Measurements from ENCODE around the gene FSTL4. TPM values are rescaled to one million over a fixed set of nuclear protein-coding genes. Genes with fewer than 3 reads are reported as not detected.
A peak's percentile ranks its signal among the peaks of the same experiment; 100 is the strongest.

The FSTL4 gene
- total and polyA plus RNA-seq, 4 donors, result 0.08 to 1.4 (median 0.31) TPM

GRCh38 chr5:133287500-133287899 is 324.8 kb downstream of the FSTL4 start:
- H3K36me3 ChIP-seq (ENCODE audit: control insufficient read depth in 4 of 4, insufficient read depth in 4 of 4, low read length in 4 of 4), result no peaks in the 10 kb centered on the region
- TF ChIP-seq CTCF (IDR thresholded peaks at IDR 0.05; ENCODE audit: control extremely low read depth, extremely low read depth), result no peak
- H3K9ac ChIP-seq (ENCODE audit: insufficient read depth in 1 of 2, low read length in 2 of 2), result no peak overlapping the region
- WGBS, 2 donors, result 70 to 91% methylated on average over 3 of the region's 3 CpGs
- H3K4me3 ChIP-seq, result no peak overlapping the region
- no peak overlapping the region for H3K27ac ChIP-seq (ENCODE audit: low read depth in 1 of 2, low read length in 1 of 2)
- no peaks in the 10 kb centered on the region for H3K9me3 ChIP-seq (ENCODE audit: control insufficient read depth in 4 of 4, insufficient read depth in 3 of 4, low read length in 3 of 4)
- ATAC-seq (ENCODE audit: insufficient read depth, low FRiP score) (no peak), DNase-seq (peak; percentile 29 to 57 (median 33))
- H3K27me3 ChIP-seq (ENCODE audit: control insufficient read depth in 3 of 3, insufficient read depth in 3 of 3, low read length in 2 of 3), result no peaks in the 10 kb centered on the region
- peaks cover 0 to 10% (median 0%) of the 10 kb centered on the region in 5 donors for H3K4me1 ChIP-seq (ENCODE audit: control insufficient read depth in 5 of 5, insufficient read depth in 5 of 5, low read length in 5 of 5)

DNA sequence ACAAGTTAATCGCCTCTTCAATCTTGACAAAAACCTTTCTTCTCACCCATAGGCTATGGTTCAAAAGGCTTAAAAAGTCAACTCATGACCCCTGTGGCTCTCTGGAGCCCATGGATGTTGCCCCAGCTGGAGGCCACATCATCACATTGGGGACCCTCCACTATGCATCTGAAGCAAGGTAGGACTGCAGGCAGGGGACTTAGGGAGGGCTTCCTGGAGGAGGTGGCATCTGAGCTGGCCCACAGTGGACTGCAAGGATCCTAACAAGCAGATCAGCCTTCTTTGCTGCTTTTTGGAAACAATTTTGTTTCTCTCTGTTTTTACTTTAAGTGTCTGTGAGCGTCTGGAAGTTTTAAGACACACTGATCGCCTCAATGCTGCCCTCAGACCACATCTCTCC is 325.9 kb downstream of the FSTL4 start:
- ATAC-seq (ENCODE audit: insufficient read depth, low FRiP score), result no peak
- no peak for DNase-seq
- Histone ChIP-seq H3K9ac (ENCODE audit: insufficient read depth in 1 of 2, low read length in 2 of 2) (no peak overlapping the region), H3K9me3 (ENCODE audit: control insufficient read depth in 4 of 4, insufficient read depth in 3 of 4, low read length in 3 of 4) (no peaks in the 10 kb centered on the region), H3K27ac (ENCODE audit: low read depth in 1 of 2, low read length in 1 of 2) (no peak overlapping the region), H3K27me3 (ENCODE audit: control insufficient read depth in 3 of 3, insufficient read depth in 3 of 3, low read length in 2 of 3) (no peaks in the 10 kb centered on the region), H3K36me3 (ENCODE audit: control insufficient read depth in 4 of 4, insufficient read depth in 4 of 4, low read length in 4 of 4) (no peaks in the 10 kb centered on the region), H3K4me3 (no peak overlapping the region), H3K4me1 (ENCODE audit: control insufficient read depth in 5 of 5, insufficient read depth in 5 of 5, low read length in 5 of 5) (peaks cover 0 to 10% (median 0%) of the 10 kb centered on the region in 5 donors)
- 97 to 99% methylated on average over 3 of the region's 3 CpGs for WGBS, 2 donors
- TF ChIP-seq CTCF (IDR thresholded peaks at IDR 0.05; ENCODE audit: control extremely low read depth, extremely low read depth), result no peak

GRCh38 chr5:133285583-133286021 is 326.7 kb downstream of the FSTL4 start:
- Histone ChIP-seq H3K27me3 (ENCODE audit: control insufficient read depth in 3 of 3, insufficient read depth in 3 of 3, low read length in 2 of 3) (no peaks in the 10 kb centered on the region), H3K4me3 (no peak overlapping the region), H3K36me3 (ENCODE audit: control insufficient read depth in 4 of 4, insufficient read depth in 4 of 4, low read length in 4 of 4) (no peaks in the 10 kb centered on the region), H3K9ac (ENCODE audit: insufficient read depth in 1 of 2, low read length in 2 of 2) (no peak overlapping the region), H3K4me1 (ENCODE audit: control insufficient read depth in 5 of 5, insufficient read depth in 5 of 5, low read length in 5 of 5) (peaks cover 0 to 8% (median 0%) of the 10 kb centered on the region in 5 donors), H3K9me3 (ENCODE audit: control insufficient read depth in 4 of 4, insufficient read depth in 3 of 4, low read length in 3 of 4) (no peaks in the 10 kb centered on the region), H3K27ac (ENCODE audit: low read depth in 1 of 2, low read length in 1 of 2) (no peak overlapping the region)
- no peak for DNase-seq
- 70 to 73% methylated on average over 7 of the region's 7 CpGs for WGBS, 2 donors
- no peak for ATAC-seq (ENCODE audit: insufficient read depth, low FRiP score)
- TF ChIP-seq CTCF (IDR thresholded peaks at IDR 0.05; ENCODE audit: control extremely low read depth, extremely low read depth), result no peak

DNA sequence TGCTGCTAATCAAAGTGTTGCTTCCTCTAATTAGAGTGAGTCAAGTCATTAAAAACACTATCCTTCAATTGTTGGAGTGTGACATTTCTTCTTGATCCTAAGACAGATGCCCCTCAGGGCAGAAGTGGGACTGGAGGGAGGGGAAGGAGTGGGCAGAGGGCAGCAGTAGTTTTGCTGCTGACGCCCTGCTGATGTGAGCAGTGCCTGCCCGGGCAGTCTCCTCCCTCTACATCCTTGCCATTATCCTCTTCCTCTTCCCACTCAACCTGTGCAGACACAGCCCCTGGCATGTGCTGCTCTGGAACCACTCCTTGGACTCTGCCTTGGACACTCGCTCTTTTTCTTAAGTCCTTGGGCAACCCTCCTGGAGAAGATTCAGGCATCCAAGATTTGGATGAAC is 328.0 kb downstream of the FSTL4 start:
- ATAC-seq (ENCODE audit: insufficient read depth, low FRiP score) (no peak), DNase-seq (no peak)
- no peaks in the 10 kb centered on the region for H3K36me3 ChIP-seq (ENCODE audit: control insufficient read depth in 4 of 4, insufficient read depth in 4 of 4, low read length in 4 of 4)
- H3K9me3 ChIP-seq (ENCODE audit: control insufficient read depth in 4 of 4, insufficient read depth in 3 of 4, low read length in 3 of 4), result no peaks in the 10 kb centered on the region
- H3K27ac ChIP-seq (ENCODE audit: low read depth in 1 of 2, low read length in 1 of 2), result no peak overlapping the region
- no peak overlapping the region for H3K9ac ChIP-seq (ENCODE audit: insufficient read depth in 1 of 2, low read length in 2 of 2)
- peaks cover 0 to 6% (median 0%) of the 10 kb centered on the region in 5 donors for H3K4me1 ChIP-seq (ENCODE audit: control insufficient read depth in 5 of 5, insufficient read depth in 5 of 5, low read length in 5 of 5)
- no peak for TF ChIP-seq CTCF (IDR thresholded peaks at IDR 0.05; ENCODE audit: control extremely low read depth, extremely low read depth)
- no peaks in the 10 kb centered on the region for H3K27me3 ChIP-seq (ENCODE audit: control insufficient read depth in 3 of 3, insufficient read depth in 3 of 3, low read length in 2 of 3)
- 83% methylated on average over 3 of the region's 3 CpGs for WGBS, 2 donors
- H3K4me3 ChIP-seq, result no peak overlapping the region
